HG02588 (cell line): ENCODE measurements around the gene IPO4.

Source experiments
- ATAC-seq: cut with Tn5 transposase; IDR thresholded peaks from one replicate; pipeline ENCODE4 v1.9.1; 2021; ENCODE audit warnings: mild to moderate bottlenecking, moderate library complexity; ENCODE audit not compliant: unreplicated experiment

Gene IPO4

DNA sequence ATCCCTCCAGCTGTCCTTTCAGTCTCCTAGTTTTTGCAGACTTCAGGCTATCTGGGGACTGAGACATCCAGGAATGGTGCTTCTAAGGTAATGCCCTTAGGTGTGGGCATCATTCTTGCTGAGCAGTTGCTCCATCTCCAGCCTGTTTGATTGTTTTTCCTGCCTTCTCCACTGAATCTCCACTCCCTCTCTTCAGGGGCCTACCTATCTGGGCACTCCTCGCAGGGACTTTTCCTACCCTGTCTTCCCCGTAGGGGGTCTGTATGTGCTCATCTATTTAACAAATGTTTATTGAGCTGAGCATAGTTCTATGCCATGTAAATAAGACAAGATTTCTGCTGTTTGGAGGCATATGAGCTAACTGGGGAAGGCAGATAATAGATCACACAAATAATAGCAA lies 55.6 kb downstream of the IPO4 start:
- ATAC-seq: no peak

DNA sequence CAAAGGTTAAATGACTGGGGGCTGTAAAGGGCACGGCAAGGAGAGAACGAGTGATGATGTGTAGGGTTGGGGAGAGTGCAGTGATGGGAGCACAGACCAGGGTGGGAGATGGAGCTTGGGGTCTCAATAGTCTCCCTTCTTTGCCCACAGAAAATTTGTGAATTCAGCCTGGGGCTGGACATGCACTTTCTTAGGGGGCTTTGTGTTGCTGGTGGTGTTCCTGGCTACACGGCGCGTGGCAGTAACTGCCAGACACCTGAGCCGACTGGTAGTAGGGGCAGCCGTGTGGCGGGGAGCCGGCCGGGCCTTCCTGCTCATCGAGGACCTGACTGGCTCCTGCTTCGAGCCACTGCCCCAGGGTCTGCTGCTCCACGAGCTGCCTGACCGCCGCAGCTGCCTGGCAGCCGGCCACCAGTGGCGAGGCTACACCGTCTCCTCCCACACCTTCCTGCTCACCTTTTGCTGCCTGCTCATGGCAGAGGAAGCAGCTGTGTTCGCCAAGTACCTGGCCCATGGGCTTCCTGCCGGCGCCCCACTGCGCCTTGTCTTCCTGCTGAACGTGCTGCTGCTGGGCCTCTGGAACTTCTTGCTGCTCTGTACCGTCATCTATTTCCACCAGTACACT lies 56.4 kb downstream of the IPO4 start:
- ATAC-seq: no peak

DNA sequence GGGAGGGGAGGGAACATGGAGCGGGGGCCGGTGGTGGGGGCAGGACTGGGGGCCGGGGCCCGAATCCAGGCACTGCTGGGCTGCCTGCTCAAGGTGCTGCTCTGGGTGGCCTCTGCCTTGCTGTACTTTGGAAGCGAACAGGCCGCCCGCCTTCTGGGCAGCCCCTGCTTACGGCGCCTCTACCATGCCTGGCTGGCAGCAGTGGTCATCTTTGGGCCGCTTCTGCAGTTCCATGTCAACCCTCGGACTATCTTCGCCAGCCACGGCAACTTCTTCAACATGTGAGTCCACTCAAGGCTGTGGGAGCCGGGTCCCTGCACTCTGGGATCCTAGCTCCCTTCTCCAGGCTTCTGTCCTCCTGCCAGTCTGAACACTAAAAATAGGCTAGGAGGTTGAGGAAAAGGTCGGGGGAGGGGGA lies 57.1 kb downstream of the IPO4 start:
- no peak for ATAC-seq

DNA sequence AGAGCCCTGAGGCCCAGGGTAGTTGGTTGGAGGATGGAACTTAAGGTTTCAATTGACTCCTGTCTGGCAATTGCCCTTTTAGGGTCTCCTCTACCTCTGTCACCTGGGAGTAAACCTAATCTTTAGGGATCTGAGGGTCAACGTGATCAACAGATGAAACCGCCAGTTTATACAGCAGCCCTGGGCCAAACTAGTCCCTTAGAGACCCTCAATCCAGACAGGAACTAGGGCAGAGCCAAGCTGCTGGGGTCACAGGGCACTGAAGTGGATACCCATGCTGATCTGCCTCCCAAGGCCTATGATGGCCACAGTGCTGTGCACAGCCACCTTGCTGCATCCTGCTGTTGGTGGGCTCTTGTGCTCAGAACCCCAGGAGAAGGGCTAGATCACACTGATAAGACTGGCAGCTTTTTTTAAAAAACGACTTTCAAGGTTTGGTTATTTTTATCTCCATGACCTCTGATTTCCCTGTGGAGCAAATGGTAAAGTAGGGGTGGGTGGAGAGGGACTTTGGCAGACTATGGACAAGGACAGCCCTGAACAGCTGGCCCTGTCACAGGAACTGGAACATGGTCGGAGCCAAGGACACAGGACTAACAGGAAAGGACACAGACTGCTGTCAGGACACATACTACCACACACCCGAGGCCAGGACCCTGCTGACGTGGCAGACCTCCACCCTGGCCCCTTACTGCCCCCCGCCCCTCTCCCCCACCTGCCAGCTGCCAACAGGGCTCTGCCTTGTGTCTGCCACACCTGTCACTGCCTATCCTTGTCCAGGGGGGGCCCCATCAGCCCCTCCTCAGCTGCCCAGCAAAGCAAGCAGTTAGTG lies 57.7 kb downstream of the IPO4 start:
- ATAC-seq: no peak

DNA sequence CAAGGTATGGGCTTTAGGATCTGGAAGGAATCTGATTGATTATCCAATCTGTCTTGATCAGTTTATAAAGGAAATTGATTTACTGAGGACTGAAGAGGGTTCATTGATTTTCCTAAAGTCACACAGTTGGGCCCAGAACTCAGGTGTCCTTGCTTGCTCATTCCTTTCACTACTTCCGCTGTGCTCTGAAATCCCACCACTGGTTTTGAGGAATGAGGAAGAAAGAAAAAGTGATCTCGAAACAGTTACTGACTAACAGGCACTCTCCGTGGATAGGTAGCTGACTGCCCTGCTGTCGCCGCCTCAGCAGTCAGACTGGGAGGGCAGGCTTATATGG lies 58.3 kb downstream of the IPO4 start, which contains the start of gene FITM1:
FITM1 (plus strand) TSS at position 280 of the 337 bp plus-strand sequence. CDS start 905 bp downstream, outside the sequence.
- ATAC-seq: no peak
